HEK293 (cell line): Measurements from ENCODE around the gene R3HDM1.

ENCODE experiments used
- CTCF ChIA-PET: fragments of 350-600 bp; formaldehyde crosslinking; extraction: SDS; loops from one replicate; lab custom pipeline; 2021; ENCODE audit warnings: antibody characterized with exemption; lab: Yijun Ruan, JAX
- POLR2A ChIA-PET: fragments of 300-600 bp; formaldehyde crosslinking; extraction: SDS; loops from one replicate; lab custom pipeline; 2020; ENCODE audit warnings: antibody characterized with exemption, inconsistent platforms; lab: Yijun Ruan, JAX
- H3K27ac ChIP-seq: fragments of 200-500 bp; sonication (Bioruptor generic); 2 replicates; pipeline ENCODE4 v1.5.1; 2014; ENCODE audit warnings: low read depth, low read length, control low read depth, inconsistent platforms; ENCODE audit errors: extremely low read depth
- H3K36me3 ChIP-seq, 2 experiments: fragments of 200-500 bp in 1 of 2; sonication (Bioruptor generic) in 1 of 2; 1 replicate in 1 of 2; 2 replicates in 1 of 2; pipeline ENCODE4 v1.5.1; 2014 to 2017; ENCODE audit warnings: inconsistent platforms in 2 of 2, low read length in 2 of 2; ENCODE audit not compliant: control insufficient read depth in 2 of 2, insufficient read depth in 1 of 2
- H3K4me1 ChIP-seq: fragments of 200-500 bp; sonication (Bioruptor generic); 2 replicates; pipeline ENCODE4 v1.5.1; 2014; ENCODE audit warnings: mild to moderate bottlenecking, low read length, inconsistent platforms; ENCODE audit not compliant: control insufficient read depth, insufficient read depth
- H3K4me3 ChIP-seq: 2 replicates; pipeline ENCODE4 v1.5.1; 2011; ENCODE audit warnings: low read depth, mild to moderate bottlenecking, control low read depth, low read length, moderate library complexity
- H3K9me3 ChIP-seq: fragments of 200-500 bp; sonication (Bioruptor generic); 2 replicates; pipeline ENCODE4 v1.5.1; 2014; ENCODE audit warnings: low read depth, low read length, inconsistent platforms; ENCODE audit not compliant: control insufficient read depth, insufficient read depth
- BCL11A ChIP-seq: fragments of 450-650 bp; formaldehyde crosslinking; IDR thresholded peaks from 2 replicates; pipeline ENCODE4 v1.5.1; 2016; ENCODE audit warnings: low read depth, missing biosample characterization, missing genetic modification characterization
- EGR2 ChIP-seq: fragments of 450-650 bp; formaldehyde crosslinking; IDR thresholded peaks from 2 replicates; pipeline ENCODE4 v1.5.1; 2016; ENCODE audit warnings: low read depth, missing biosample characterization, missing genetic modification characterization
- GLIS2 ChIP-seq: fragments of 450-650 bp; formaldehyde crosslinking; IDR thresholded peaks from 2 replicates; pipeline ENCODE4 v1.5.1; 2016; ENCODE audit warnings: missing biosample characterization, missing genetic modification characterization
- KLF9 ChIP-seq: fragments of 450-650 bp; formaldehyde crosslinking; IDR thresholded peaks from 2 replicates; pipeline ENCODE4 v1.5.1; 2016; ENCODE audit warnings: missing biosample characterization, missing genetic modification characterization, low read depth
- MZF1 ChIP-seq: fragments of 450-650 bp; formaldehyde crosslinking; IDR thresholded peaks from 2 replicates; pipeline ENCODE4 v1.5.1; 2017; ENCODE audit warnings: missing biosample characterization, missing genetic modification characterization, borderline replicate concordance
- OSR2 ChIP-seq: fragments of 450-650 bp; formaldehyde crosslinking; IDR thresholded peaks from 2 replicates; pipeline ENCODE4 v1.5.1; 2016; ENCODE audit warnings: missing biosample characterization, missing genetic modification characterization
- OVOL3 ChIP-seq: fragments of 450-650 bp; formaldehyde crosslinking; IDR thresholded peaks from 2 replicates; pipeline ENCODE4 v1.5.1; 2016; ENCODE audit warnings: missing biosample characterization, missing genetic modification characterization
- PRDM1 ChIP-seq: fragments of 450-650 bp; formaldehyde crosslinking; IDR thresholded peaks from 2 replicates; pipeline ENCODE4; 2016; ENCODE audit warnings: missing biosample characterization, missing genetic modification characterization
- REPIN1 ChIP-seq: fragments of 450-650 bp; formaldehyde crosslinking; IDR thresholded peaks from 2 replicates; pipeline ENCODE4 v1.5.1; 2017; ENCODE audit warnings: missing biosample characterization, missing genetic modification characterization, low read depth
- SALL2 ChIP-seq: fragments of 450-650 bp; formaldehyde crosslinking; IDR thresholded peaks from 2 replicates; pipeline ENCODE4 v1.5.0; 2017; ENCODE audit warnings: missing biosample characterization, mild to moderate bottlenecking, missing genetic modification characterization, borderline replicate concordance
- SETDB1 ChIP-seq: IDR thresholded peaks from one replicate; pipeline ENCODE4 v1.6.1; 2017; ENCODE audit warnings: mild to moderate bottlenecking, low read length, moderate library complexity, mixed read lengths; ENCODE audit not compliant: insufficient read length
- ZFP3 ChIP-seq: fragments of 450-650 bp; formaldehyde crosslinking; IDR thresholded peaks from 2 replicates; pipeline ENCODE4 v1.5.1; 2016; ENCODE audit warnings: low read depth, missing biosample characterization, missing genetic modification characterization
- ZNF138 ChIP-seq: fragments of 450-650 bp; formaldehyde crosslinking; IDR thresholded peaks from 2 replicates; pipeline ENCODE4 v1.5.1; 2016; ENCODE audit warnings: missing biosample characterization, missing genetic modification characterization, borderline replicate concordance
- ZNF16 ChIP-seq: fragments of 450-650 bp; formaldehyde crosslinking; IDR thresholded peaks from 2 replicates; pipeline ENCODE4 v1.5.1; 2016; ENCODE audit warnings: low read depth, missing biosample characterization, missing genetic modification characterization
- ZNF175 ChIP-seq: fragments of 450-650 bp; formaldehyde crosslinking; IDR thresholded peaks from 2 replicates; pipeline ENCODE4 v1.5.1; 2016; ENCODE audit warnings: missing biosample characterization, missing genetic modification characterization
- ZNF311 ChIP-seq: fragments of 450-650 bp; formaldehyde crosslinking; IDR thresholded peaks from 2 replicates; pipeline ENCODE4 v1.5.1; 2017; ENCODE audit warnings: missing biosample characterization, missing genetic modification characterization, borderline replicate concordance
- ZNF354C ChIP-seq: fragments of 450-650 bp; formaldehyde crosslinking; IDR thresholded peaks from 2 replicates; pipeline ENCODE4 v1.5.1; 2016; ENCODE audit warnings: missing biosample characterization, missing genetic modification characterization, low read depth, borderline replicate concordance
- ZNF544 ChIP-seq: fragments of 450-650 bp; formaldehyde crosslinking; IDR thresholded peaks from 2 replicates; pipeline ENCODE4 v1.5.0; 2017; ENCODE audit warnings: missing biosample characterization, missing genetic modification characterization
- ZNF548 ChIP-seq: fragments of 450-650 bp; formaldehyde crosslinking; IDR thresholded peaks from 2 replicates; pipeline ENCODE4 v1.5.1; 2016; ENCODE audit warnings: missing biosample characterization, missing genetic modification characterization
- ZNF571 ChIP-seq: fragments of 450-650 bp; formaldehyde crosslinking; IDR thresholded peaks from 2 replicates; pipeline ENCODE4 v1.5.0; 2017; ENCODE audit warnings: missing biosample characterization, missing genetic modification characterization
- ZNF600 ChIP-seq: fragments of 450-650 bp; formaldehyde crosslinking; IDR thresholded peaks from 2 replicates; pipeline ENCODE4 v1.5.1; 2016; ENCODE audit warnings: missing biosample characterization, missing genetic modification characterization
- ZNF830 ChIP-seq: fragments of 450-650 bp; IDR thresholded peaks from 2 replicates; pipeline ENCODE4 v1.5.0; 2018; ENCODE audit warnings: missing biosample characterization, missing genetic modification characterization, low read depth, mild to moderate bottlenecking, moderate library complexity
- ZSCAN23 ChIP-seq: fragments of 450-650 bp; formaldehyde crosslinking; IDR thresholded peaks from 2 replicates; pipeline ENCODE4 v1.5.1; 2016; ENCODE audit warnings: missing biosample characterization, missing genetic modification characterization
- TF ChIP-seq, protein P1 (sequence below): fragments of 450-650 bp; formaldehyde crosslinking; IDR thresholded peaks from 2 replicates; pipeline ENCODE4 v1.5.1; 2016; ENCODE audit warnings: missing biosample characterization, missing genetic modification characterization
- TF ChIP-seq, protein P2 (sequence below): fragments of 450-650 bp; formaldehyde crosslinking; IDR thresholded peaks from 2 replicates; pipeline ENCODE4 v1.5.1; 2016; ENCODE audit warnings: missing biosample characterization, missing genetic modification characterization

The R3HDM1 gene

DNA sequence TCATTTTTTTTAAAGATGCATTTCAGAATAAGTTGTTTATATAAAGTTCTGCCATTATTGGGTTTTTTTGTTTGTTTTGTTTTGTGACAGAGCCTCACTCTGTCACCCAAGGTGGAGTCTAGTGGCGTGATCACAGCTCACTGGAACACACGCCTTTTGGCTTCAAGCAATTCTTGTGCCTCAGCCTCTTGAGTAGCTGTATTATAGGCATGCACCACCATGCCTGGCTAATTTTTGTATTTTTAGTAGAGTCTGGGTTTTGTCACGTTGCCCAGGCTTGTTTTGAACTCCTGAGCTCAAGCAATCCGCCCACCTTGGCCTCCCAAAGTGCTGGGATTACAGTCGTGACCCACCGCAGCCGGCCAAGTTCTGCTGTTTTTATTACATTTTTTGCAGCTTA lies 72.3 kb downstream of the R3HDM1 start (continued):
- TF ChIP-seq, protein P1, sequence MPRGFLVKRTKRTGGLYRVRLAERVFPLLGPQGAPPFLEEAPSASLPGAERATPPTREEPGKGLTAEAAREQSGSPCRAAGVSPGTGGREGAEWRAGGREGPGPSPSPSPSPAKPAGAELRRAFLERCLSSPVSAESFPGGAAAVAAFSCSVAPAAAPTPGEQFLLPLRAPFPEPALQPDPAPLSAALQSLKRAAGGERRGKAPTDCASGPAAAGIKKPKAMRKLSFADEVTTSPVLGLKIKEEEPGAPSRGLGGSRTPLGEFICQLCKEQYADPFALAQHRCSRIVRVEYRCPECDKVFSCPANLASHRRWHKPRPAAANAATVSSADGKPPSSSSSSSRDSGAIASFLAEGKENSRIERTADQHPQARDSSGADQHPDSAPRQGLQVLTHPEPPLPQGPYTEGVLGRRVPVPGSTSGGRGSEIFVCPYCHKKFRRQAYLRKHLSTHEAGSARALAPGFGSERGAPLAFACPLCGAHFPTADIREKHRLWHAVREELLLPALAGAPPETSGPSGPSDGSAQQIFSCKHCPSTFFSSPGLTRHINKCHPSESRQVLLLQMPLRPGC, result no peak

DNA sequence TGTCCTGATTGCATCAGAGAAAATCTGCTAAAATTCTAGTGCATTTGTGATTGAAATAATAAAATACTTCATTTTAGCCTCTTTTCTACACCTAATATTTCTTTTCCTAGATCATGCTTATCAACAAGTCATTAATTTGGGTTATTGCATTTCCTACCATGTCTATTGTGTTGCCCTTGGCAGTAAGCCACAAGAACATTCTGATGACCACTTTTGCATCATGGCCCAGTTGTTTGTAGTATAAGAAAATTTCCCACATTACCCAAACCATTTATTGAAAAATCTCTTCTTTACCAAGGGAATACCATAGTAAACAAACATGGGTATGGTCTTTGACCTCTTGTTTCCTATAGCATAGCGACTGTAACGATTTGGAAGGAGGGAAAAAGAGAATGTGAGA lies 76.3 kb downstream of the R3HDM1 start:
- no peak for TF ChIP-seq ZNF175 (tag by site-specific recombination)
- TF ChIP-seq PRDM1 (tag by site-specific recombination), result no peak
- TF ChIP-seq, protein P2, sequence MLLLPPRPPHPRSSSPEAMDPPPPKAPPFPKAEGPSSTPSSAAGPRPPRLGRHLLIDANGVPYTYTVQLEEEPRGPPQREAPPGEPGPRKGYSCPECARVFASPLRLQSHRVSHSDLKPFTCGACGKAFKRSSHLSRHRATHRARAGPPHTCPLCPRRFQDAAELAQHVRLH, result no peak
- no peak for TF ChIP-seq ZNF548 (tag by site-specific recombination)
- no peak for TF ChIP-seq BCL11A (tag by site-specific recombination)
- no peak for TF ChIP-seq ZNF354C (tag by site-specific recombination)
- no peak for TF ChIP-seq ZNF16 (tag by site-specific recombination)
- TF ChIP-seq SETDB1, result no peak
- TF ChIP-seq ZSCAN23 (tag by site-specific recombination), result no peak
- TF ChIP-seq ZNF830 (tag by site-specific recombination), result no peak
- no peak for TF ChIP-seq ZNF138 (tag by site-specific recombination)
- no peak for TF ChIP-seq OVOL3
- TF ChIP-seq KLF9, result no peak
- no peak for TF ChIP-seq MZF1 (tag by site-specific recombination)
- TF ChIP-seq, all 188 proteins: peak for 0
- H3K9me3 ChIP-seq, result no peaks in the 10 kb centered on the region
- peaks cover 22 to 35% of the 10 kb centered on the region in 2 experiments; a peak in 2 of 3 replicates for H3K36me3 ChIP-seq
- H3K4me1 ChIP-seq, result no peaks in the 10 kb centered on the region
- no peak overlapping the region for H3K27ac ChIP-seq
- ChIA-PET POLR2A (no interaction called here), CTCF (interaction anchor here (0.6 to 0.7 kb wide), 2 partner anchors 61 to 607 kb away, joined by 3 read pairs; no protein-coding TSS in a partner anchor)
- H3K4me3 ChIP-seq, result no peak overlapping the region

DNA sequence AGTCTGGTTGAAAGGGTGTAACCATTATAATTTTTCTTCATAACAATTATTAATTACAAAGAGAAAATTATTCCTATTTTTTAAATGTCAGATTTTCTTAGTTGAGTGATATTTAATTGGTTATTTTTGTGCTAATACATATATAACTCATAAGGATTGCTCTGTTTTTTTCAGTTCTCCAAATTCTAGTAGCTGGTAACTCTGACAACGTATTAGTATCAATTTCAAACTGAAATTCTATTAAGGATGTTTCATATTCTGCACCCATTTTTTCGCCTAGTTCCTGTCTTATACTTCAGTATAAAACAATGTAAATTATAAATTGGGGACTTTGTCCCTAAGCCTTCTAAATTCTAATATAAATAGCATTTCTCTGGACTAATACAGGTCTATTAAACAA lies 81.0 kb downstream of the R3HDM1 start:
- TF ChIP-seq ZFP3 (tag by site-specific recombination) (no peak), ZNF544 (tag by site-specific recombination) (no peak), SALL2 (tag by site-specific recombination) (no peak), GLIS2 (no peak), ZNF311 (no peak), ZNF571 (tag by site-specific recombination) (no peak), ZNF600 (tag by site-specific recombination) (no peak), EGR2 (no peak), OSR2 (tag by site-specific recombination) (no peak), REPIN1 (tag by site-specific recombination) (no peak)
- Histone ChIP-seq H3K27ac (no peak overlapping the region), H3K4me1 (no peaks in the 10 kb centered on the region), H3K36me3 (peaks cover 6 to 9% of the 10 kb centered on the region in 2 experiments; a peak in 2 of 3 replicates), H3K4me3 (no peak overlapping the region), H3K9me3 (no peaks in the 10 kb centered on the region)
- ChIA-PET POLR2A (no interaction called here), CTCF (interaction anchor here (0.9 kb wide), 1 partner anchor 185 kb away, joined by 4 read pairs; no protein-coding TSS in a partner anchor)
